Left ventricle myocardium superior (tissue), 1 donor: Measurements from ENCODE around the gene EBF4. TPM values are rescaled to one million over a fixed set of nuclear protein-coding genes. Genes with fewer than 3 reads are reported as not detected.

Experiments used
- ATAC-seq: fragments of 200-7000 bp; cut with Tn5 transposase; one replicate; pipeline ENCODE4 v1.9.1; 2020; ENCODE audit warnings: mild to moderate bottlenecking, moderate library complexity
- DNase-seq: peaks from one replicate; pipeline ENCODE4 v3.0.0-alpha.2; 2020
- intact Hi-C: fragments of 100-400 bp; cut with micrococcal nuclease; formaldehyde crosslinking; loops from one replicate; pipeline ENCODE4 v1.11.0; 2022
- total RNA-seq: library from RNA; stranded (reverse); fragmentation: NEBNext Ultra II Directional; extraction: Animal tissue kit (Norgen Biotek cat#: 25700); gene quantifications from one replicate; pipeline ENCODE4 v1.2.1, GENCODE V29; 2021
- donor health status: DM: no; HTN: yes; CAD: no; lungs with severe emphysema.

The EBF4 gene
- total RNA-seq, 1 donor from 2014 or later = 3.7 TPM

DNA sequence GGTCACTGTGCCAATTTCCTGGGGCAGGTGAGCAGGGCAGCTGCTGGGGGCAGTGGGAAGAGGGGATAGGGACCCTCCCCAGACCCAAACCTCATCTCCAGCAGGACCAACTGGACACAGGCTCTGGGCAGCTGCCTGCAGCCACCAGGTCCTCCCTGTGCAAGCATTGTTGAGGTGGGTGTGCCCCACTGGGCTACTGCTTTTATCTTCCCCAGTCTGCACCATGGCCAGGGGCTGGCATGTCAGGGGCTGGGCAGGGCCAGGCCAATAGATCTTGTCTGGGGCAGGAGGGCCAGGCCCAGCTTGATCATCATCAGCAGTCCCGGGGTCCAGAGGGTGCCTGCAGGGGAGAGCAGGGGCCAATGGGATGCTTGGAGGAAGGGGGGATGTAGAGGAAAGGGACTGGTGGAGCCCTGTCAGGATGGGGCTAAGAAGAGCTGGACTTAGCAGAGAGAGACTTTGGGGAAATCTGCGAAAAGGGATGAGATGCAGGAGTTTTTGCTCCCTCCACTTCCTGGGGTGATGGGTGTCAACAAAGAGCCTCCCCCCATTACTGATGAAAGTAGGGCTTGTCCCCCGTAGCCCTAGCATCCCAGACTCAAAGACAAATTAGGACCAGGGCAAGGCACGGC lies 5.7 kb downstream of the EBF4 start:
- no peak for DNase-seq
- no peak for ATAC-seq
- intact Hi-C loops = no loop called here

GRCh38 chr20:2698912-2699311 lies 6.3 kb downstream of the EBF4 start:
- DNase-seq (no peak), ATAC-seq (no peak)
- intact Hi-C loops = no loop called here

DNA sequence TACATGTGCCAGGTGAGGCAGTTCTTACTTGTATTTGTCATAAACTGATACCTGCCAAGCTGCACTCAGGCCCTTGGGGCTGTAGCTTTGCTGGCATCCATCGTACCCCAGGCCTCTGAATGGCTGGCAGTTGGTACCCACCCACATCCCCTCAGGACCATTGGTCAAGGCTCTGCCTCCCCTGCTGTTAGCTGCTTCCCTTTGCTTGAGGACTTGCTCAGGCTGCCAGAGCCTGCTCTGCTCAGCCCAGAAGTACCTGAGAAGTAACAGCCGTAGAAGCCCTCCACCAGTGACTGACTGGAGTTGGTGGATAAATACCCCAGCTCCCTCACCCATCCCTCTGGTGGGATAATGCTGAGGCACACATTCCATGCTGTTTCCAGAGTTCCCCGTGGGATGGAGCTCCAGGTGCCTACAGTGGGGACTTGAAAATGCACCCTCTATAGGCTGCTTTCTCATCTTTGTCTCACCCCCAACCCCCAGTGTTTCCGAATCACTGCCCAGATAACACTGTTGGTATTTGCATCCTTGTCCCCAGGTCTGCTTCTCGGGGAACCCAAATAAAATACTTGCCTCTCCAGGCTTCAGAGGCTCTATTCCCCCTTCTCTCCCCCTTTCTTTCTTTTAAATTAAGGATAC lies 7.3 kb downstream of the EBF4 start:
- intact Hi-C loops = no loop called here
- ATAC-seq (no peak), DNase-seq (no peak)

GRCh38 chr20:2700913-2701620 lies 8.5 kb downstream of the EBF4 start:
- no peak for ATAC-seq
- intact Hi-C loops = no loop called here
- DNase-seq = no peak

DNA sequence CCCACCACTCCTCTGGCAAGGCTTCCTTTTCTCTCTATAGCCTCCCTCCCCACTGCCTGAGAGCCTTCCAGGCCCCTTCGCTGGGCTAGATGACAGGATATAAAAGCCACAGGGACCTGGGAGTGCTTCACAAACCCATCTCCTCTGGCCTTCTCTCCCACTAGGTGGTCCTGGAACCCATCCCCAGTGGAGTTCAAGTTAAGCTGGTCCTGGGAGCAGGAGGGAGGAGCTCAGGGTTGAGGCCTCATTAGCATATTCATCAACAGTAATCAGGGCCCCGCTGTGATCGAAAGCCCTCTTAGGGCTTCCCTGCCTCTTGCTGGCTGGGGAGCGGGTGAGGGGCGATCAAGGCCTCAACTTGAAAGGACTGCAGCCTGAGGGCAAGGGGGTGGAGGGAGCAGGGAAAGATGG lies 9.1 kb downstream of the EBF4 start:
- no peak for DNase-seq
- intact Hi-C loops = no loop called here

DNA sequence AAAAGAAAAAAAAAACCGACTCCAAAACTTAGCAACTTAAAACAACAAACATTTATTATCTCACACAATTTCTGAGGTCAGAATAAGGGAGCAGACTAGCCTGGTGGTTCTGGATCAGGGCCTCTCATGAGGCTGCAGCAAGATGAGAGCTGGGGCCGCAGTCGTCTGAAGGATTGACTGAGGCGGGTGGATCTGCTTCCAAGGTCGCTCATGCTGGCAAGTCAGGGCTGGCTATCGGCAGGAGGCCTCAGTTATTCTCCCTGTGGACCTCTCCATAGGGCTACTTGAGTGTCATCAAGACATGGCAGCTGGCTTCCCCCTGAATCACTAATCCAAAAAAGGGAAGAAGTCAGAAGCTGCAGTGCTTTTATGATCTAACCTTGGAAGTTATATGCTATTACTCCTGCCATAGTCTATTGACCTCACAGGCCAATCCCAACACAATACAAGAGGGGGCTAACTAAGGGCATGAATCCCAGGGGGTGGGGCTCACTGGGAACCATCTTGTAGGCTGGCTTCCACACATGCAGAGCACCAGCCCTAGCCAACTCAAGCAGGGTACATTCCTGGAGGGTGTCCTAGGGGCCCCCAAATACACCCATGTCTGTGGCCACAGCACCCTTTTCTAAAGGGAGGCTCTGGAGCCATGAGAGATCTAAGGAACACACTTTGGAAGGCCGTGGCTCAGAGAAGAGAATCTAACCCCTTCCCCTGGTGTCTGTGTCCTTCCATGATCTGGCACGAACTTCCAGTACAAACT lies 11.3 kb downstream of the EBF4 start:
- ATAC-seq = no peak
- DNase-seq = no peak
- intact Hi-C loops = no loop called here

More for the DNA sequence above, 9.1 kb downstream of the EBF4 start:
- ATAC-seq = no peak

DNA sequence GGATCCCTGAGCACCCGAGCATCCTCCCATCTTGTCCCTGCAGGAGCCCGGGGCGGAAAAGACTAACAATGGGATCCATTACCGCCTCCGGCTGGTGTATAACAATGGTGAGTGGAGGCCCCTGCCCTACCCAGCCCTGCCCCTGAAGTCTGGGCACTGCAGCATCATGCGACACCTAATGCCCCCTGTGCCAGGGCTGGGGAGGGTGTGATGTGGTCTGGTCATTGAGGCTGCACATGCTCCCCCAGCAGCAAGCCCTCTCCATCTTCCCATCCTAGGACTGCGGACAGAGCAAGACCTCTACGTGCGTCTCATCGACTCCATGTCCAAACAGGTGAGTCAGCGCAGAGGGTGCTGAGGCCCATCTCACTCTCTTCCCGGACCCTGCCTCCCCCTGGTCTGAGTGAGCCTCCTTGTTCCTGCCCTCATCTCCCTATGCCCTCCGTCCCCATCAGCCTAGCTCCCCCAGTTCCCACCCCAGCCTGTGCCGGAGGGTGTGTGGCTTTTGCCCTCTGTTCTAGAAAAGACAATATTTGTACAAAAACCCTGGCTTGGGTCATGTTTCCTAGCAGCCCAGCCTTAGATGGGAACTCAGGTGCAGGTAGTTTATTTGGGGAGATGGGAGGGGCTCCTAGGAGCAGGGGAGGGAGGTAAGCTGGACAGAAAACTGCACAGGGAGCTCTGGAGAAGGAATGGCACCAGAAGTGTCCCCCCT lies 13.5 kb downstream of the EBF4 start:
- DNase-seq = no peak
- ATAC-seq = no peak
- intact Hi-C loops = no loop called here

- intact Hi-C loops = no loop called here
- DNase-seq (no peak), ATAC-seq (no peak)
These were observed 14.2 kb downstream of the EBF4 start for GRCh38 chr20:2706688-2707352.

DNA sequence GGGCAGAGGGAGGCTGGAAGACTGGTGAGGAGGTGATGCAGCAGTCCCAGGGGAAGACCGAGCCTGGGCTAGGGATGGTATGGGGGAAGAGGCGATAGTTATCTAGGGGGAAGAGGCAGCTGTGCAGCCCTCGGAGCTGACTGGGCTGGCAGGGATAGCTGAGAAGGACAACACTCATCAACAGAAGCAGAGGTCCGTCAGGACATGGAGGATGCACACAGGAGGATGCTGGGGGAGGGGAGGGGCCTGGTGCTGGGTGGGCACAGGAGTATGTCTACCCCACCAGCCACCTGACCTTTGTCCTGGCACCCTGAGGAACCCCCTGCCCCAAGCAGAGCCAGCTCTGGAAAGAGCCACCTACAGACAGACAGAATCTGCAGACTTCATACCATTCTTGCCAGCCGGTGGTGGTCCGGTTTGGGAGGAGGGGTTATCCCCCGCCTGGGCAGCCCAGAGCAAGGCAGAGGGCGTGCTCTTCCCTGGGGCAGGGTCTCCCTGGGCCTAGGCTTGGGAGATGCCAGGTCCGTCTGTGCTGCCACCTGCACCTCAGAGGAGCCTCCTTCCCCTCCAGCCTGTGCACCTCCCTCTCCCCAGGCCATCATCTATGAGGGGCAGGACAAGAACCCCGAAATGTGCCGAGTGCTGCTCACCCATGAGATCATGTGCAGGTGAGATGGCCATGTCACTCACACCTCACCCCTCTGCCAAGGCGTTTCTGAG lies 14.9 kb downstream of the EBF4 start:
- intact Hi-C loops = no loop called here
- ATAC-seq (no peak), DNase-seq (no peak)

DNA sequence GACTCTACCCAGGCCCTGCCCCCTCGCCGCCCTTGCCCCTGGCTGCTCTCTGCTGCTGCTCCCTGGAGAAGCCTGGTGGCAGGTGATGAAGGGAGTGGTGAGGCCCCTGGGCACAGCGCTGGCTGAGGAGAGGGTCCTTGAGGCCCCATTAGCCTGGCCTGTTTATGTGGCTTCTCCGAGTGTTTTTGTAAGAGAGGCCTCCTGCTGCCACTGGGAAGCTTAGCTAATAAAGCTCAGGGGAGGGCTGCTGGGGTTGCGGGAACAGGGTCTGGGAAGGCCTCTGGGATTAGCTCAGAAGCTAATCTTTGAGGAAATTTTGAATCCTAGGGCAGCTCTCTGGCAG lies 15.5 kb downstream of the EBF4 start:
- intact Hi-C loops = no loop called here
- ATAC-seq (no peak), DNase-seq (no peak)

GRCh38 chr20:2708665-2709064 lies 16.1 kb downstream of the EBF4 start:
- intact Hi-C loops = no loop called here

GRCh38 chr20:2709205-2709981 lies 16.8 kb downstream of the EBF4 start:
- DNase-seq (no peak), ATAC-seq (no peak)
- intact Hi-C loops = no loop called here

More at GRCh38 chr20:2708665-2709064, 16.1 kb downstream of the EBF4 start:
- no peak for ATAC-seq
- DNase-seq = no peak

- intact Hi-C loops = no loop called here
- DNase-seq (no peak), ATAC-seq (no peak)
These were observed 20.7 kb downstream of the EBF4 start for GRCh38 chr20:2713285-2713684.

GRCh38 chr20:2729251-2729713 lies 36.7 kb downstream of the EBF4 start:
- DNase-seq (no peak), ATAC-seq (no peak)
- intact Hi-C loops = no loop called here

DNA sequence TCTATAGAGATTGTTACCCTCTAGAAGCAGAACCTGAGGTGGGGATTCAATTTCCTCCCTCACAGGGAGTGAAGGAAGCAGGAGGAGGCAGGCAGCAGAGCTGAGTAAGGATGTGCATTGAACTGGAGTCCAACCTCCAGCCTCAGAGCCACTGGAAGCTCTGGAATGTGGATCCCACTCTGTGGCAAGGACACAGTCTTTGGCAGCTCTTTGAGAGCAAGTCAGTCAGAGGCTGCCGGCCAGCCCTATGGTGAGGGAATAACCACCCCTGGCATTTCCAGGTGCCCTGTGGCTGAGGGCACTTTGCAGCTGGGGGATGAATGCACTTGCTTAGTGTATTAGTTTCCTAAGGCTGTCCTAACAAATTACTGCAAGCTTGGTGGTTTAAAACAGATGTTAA lies 37.2 kb downstream of the EBF4 start:
- DNase-seq (no peak), ATAC-seq (no peak)
- intact Hi-C loops = no loop called here

GRCh38 chr20:2734899-2735298 lies 42.3 kb downstream of the EBF4 start:
- ATAC-seq (no peak), DNase-seq (no peak)
- intact Hi-C loops = no loop called here

DNA sequence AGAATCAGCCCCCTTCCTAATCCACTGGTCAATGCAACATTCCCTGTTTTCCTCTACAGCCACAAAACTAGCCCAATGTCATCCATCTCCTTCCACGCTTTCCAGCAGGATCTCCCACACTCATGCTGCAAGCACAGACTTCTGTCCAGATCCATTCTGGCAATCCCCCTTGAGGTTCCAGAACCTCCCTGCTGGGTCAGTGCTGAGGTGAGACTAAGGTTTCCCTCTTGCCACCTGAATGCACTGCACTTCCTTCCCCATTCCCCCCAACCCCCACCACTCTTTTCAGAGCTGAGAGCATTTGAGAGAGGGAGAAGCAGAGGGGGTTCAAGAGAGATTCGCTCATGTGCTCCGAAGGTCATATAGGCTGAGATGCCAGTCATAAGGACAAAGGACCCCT lies 43.9 kb downstream of the EBF4 start:
- ATAC-seq (no peak), DNase-seq (no peak)
- intact Hi-C loops = no loop called here
